ENCODE measurements around the gene BNC1.
"Not testable (repeated sequence)": the region's sequence is repeated elsewhere in the genome, so short reads cannot be mapped to it uniquely, and the experiment has no call there.

The BNC1 gene

GRCh38 chr15:83225449-83225848 lies 59.0 kb downstream of the BNC1 start:
- no peak for TF ChIP-seq CTCF (IDR thresholded peaks at IDR 0.05; ENCODE audit: control insufficient read depth, insufficient read depth, low read depth, low read length, missing control alignments)
- DNase-seq (ENCODE audit: low read depth): no peak
- no peak overlapping the region for H3K4me3 ChIP-seq (ENCODE audit: control insufficient read depth, low read depth, low read length)

- DNase-seq (ENCODE audit: low read depth); H3K4me3 ChIP-seq (ENCODE audit: control insufficient read depth, low read depth, low read length): not testable (repeated sequence)
These were observed 62.7 kb downstream of the BNC1 start for GRCh38 chr15:83221781-83222180.

- TF ChIP-seq CTCF (IDR thresholded peaks at IDR 0.05; ENCODE audit: control insufficient read depth, insufficient read depth, low read depth, low read length, missing control alignments): no peak
- no peak for DNase-seq (ENCODE audit: low read depth)
- no peak overlapping the region for H3K4me3 ChIP-seq (ENCODE audit: control insufficient read depth, low read depth, low read length)
These were observed 65.4 kb downstream of the BNC1 start for GRCh38 chr15:83219026-83219425.

- DNase-seq (ENCODE audit: low read depth): no peak
- H3K4me3 ChIP-seq (ENCODE audit: control insufficient read depth, low read depth, low read length): no peak overlapping the region
- no peak for TF ChIP-seq CTCF (IDR thresholded peaks at IDR 0.05; ENCODE audit: control insufficient read depth, insufficient read depth, low read depth, low read length, missing control alignments)
These were observed 69.2 kb downstream of the BNC1 start for GRCh38 chr15:83215306-83215705.

- H3K4me3 ChIP-seq (ENCODE audit: control insufficient read depth, low read depth, low read length): no peak overlapping the region
- no peak for TF ChIP-seq CTCF (IDR thresholded peaks at IDR 0.05; ENCODE audit: control insufficient read depth, insufficient read depth, low read depth, low read length, missing control alignments)
- no peak for DNase-seq (ENCODE audit: low read depth)
These were observed 73.8 kb downstream of the BNC1 start for GRCh38 chr15:83210619-83211018.

GRCh38 chr15:83209333-83209732 lies 75.1 kb downstream of the BNC1 start:
- DNase-seq (ENCODE audit: low read depth): no peak
- no peak overlapping the region for H3K4me3 ChIP-seq (ENCODE audit: control insufficient read depth, low read depth, low read length)
- no peak for TF ChIP-seq CTCF (IDR thresholded peaks at IDR 0.05; ENCODE audit: control insufficient read depth, insufficient read depth, low read depth, low read length, missing control alignments)

GRCh38 chr15:83208367-83208661 lies 76.2 kb downstream of the BNC1 start:
- no peak for DNase-seq (ENCODE audit: low read depth)
- H3K4me3 ChIP-seq (ENCODE audit: control insufficient read depth, low read depth, low read length): peak overlapping the region; percentile 89
- no peak for TF ChIP-seq CTCF (IDR thresholded peaks at IDR 0.05; ENCODE audit: control insufficient read depth, insufficient read depth, low read depth, low read length, missing control alignments)

Measured in AG09309 (cell line).